PC-3 (cell line): ENCODE data around the gene PLK1. TPM values are rescaled to one million over a fixed set of nuclear protein-coding genes. Genes with fewer than 3 reads are reported as not detected.

Experiments
- ATAC-seq: fragments of 200-7000 bp; cut with Tn5 transposase; 2 replicates; pipeline ENCODE4 v1.9.1; 2020; ENCODE audit warnings: mild to moderate bottlenecking, moderate library complexity
- BruUV-seq: library from RNA; stranded (reverse); fragments of 400-500 nt; replicated peaks from 2 replicates; lab custom pipeline; 2021; lab: Mats Ljungman, UMichigan
- CTCF ChIA-PET: fragments of 300-600 bp; sonication (Branson Sonifier 250); formaldehyde crosslinking; loops from one replicate; lab custom pipeline; 2022; ENCODE audit warnings: antibody characterized with exemption; lab: Charles Lee
- POLR2A ChIA-PET: fragments of 300-600 bp; sonication (Branson Sonifier 250); formaldehyde crosslinking; loops from one replicate; lab custom pipeline; 2022; ENCODE audit warnings: antibody characterized with exemption; ENCODE audit not compliant: unreplicated experiment; lab: Charles Lee
- DNase-seq: peaks from one replicate; pipeline ENCODE4 v3.0.0-alpha.2; 2015
- H2AFZ ChIP-seq: fragments of 300-600 bp; sonication (generic); 2 replicates; pipeline ENCODE4 v1.6.0; 2016; ENCODE audit warnings: antibody characterized with exemption, low read length
- H3F3A ChIP-seq: fragments of 300-600 bp; sonication (generic); one replicate; pipeline ENCODE4 v1.6.0; 2017; ENCODE audit warnings: antibody characterized with exemption, low read length, control low read depth, mild to moderate bottlenecking; ENCODE audit not compliant: unreplicated experiment
- H3K27ac ChIP-seq: fragments of 300-600 bp; sonication (generic); 2 replicates; pipeline ENCODE4 v1.5.1; 2016; ENCODE audit warnings: mild to moderate bottlenecking, low read length
- H3K27me3 ChIP-seq: fragments of 300-600 bp; sonication (generic); 2 replicates; pipeline ENCODE4 v1.6.1; 2016; ENCODE audit warnings: low read length, mixed read lengths
- H3K36me3 ChIP-seq: fragments of 300-600 bp; sonication (generic); 2 replicates; pipeline ENCODE4 v1.6.1; 2016; ENCODE audit warnings: low read depth, mixed run types, low read length, mixed read lengths
- H3K4me1 ChIP-seq: fragments of 300-600 bp; sonication (generic); 2 replicates; pipeline ENCODE4 v1.5.1; 2016; ENCODE audit warnings: low read length; ENCODE audit not compliant: insufficient read depth
- H3K4me2 ChIP-seq: fragments of 300-600 bp; sonication (generic); 2 replicates; pipeline ENCODE4 v1.6.0; 2016; ENCODE audit warnings: low read length
- H3K4me3 ChIP-seq: fragments of 300-600 bp; sonication (generic); 2 replicates; pipeline ENCODE4 v1.5.1; 2016; ENCODE audit warnings: mild to moderate bottlenecking, low read length, mixed read lengths
- H3K79me2 ChIP-seq: fragments of 300-600 bp; sonication (generic); 2 replicates; pipeline ENCODE4 v1.6.1; 2017; ENCODE audit warnings: low read length, mixed read lengths
- H3K9ac ChIP-seq: fragments of 300-600 bp; sonication (generic); 2 replicates; pipeline ENCODE4 v1.6.0; 2016; ENCODE audit warnings: mild to moderate bottlenecking, low read length
- H3K9me2 ChIP-seq: fragments of 300-600 bp; sonication (generic); replicated peaks from 2 replicates; pipeline ENCODE4 v1.6.1; 2016; ENCODE audit warnings: mixed run types, low read length, mixed read lengths
- H3K9me3 ChIP-seq: fragments of 300-600 bp; sonication (generic); 2 replicates; pipeline ENCODE4 v1.6.1; 2016; ENCODE audit warnings: low read length, mixed read lengths
- H4K20me1 ChIP-seq: fragments of 300-600 bp; sonication (generic); 2 replicates; pipeline ENCODE4 v1.6.1; 2016; ENCODE audit warnings: low read length, mixed read lengths
- CTCF ChIP-seq: fragments of 300-600 bp; sonication (generic); conservative IDR thresholded peaks from 2 replicates; pipeline ENCODE4 v1.5.1; 2017; ENCODE audit warnings: antibody characterized with exemption, low read depth, mild to moderate bottlenecking, low read length
- EZH2 ChIP-seq: fragments of 300-600 bp; sonication (generic); IDR thresholded peaks from one replicate; pipeline ENCODE4 v1.6.1; 2017; ENCODE audit warnings: antibody characterized with exemption, mild to moderate bottlenecking, low read length; ENCODE audit not compliant: unreplicated experiment
- EZH2phosphoT487 ChIP-seq: fragments of 300-600 bp; sonication (generic); IDR thresholded peaks from 2 replicates; pipeline ENCODE4 v1.6.1; 2018; ENCODE audit warnings: mild to moderate bottlenecking, antibody characterized with exemption, low read length, borderline replicate concordance
- intact Hi-C: fragments of 100-400 bp; cut with micrococcal nuclease; formaldehyde crosslinking; loops from 2 replicates; pipeline ENCODE4 v1.9.0; 2023
- total RNA-seq: library from RNA; depleted of rRNA; stranded (reverse); fragments of >200 nt; gene quantifications from 2 replicates; pipeline ENCODE4 v1.2.3, GENCODE V29; 2014

PLK1 gene
- total RNA-seq, 1 experiment from 2014 or later: 58.6 TPM

DNA sequence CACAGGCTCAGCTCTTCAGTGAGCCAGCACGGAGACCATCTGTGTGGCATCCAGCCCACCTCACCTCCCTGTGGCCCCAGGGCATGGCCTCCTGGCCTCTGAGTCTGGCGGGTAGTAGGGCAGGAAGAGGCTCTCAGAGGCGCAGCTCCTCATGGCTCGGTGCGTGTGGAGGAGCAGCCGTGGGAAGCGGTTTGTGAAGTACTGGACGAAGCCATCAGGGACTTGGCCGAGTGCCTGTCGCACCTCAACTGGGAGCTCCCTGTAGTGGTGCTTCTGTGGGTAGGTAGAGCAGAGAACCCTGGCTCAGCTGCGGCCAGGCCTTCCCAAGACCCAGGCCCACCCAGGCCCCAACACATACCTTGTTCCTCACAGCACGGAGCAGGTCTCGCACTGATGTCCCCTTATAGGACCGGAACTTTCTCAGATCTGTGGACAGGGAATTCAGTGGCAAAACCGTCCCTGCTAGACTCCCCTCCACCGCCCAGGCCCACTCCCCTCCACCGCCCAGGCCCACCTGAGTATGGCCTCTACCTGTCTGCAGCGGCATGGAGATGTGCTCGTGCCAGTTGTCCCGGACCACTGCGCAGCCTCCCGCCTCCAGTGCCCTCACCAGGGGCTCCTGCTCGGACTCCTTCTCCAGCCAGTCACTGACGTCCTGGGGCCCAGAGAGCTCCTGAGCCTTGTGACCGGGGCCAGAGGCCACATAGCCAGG is 12.2 kb downstream of the PLK1 start:
- Histone ChIP-seq H3K27me3 (no peaks in the 10 kb centered on the region), H3K9me2 (no peaks in the 10 kb centered on the region), H3K27ac (no peak overlapping the region), H3K4me2 (no peak overlapping the region), H2AFZ (no peak overlapping the region), H3K9me3 (no peaks in the 10 kb centered on the region), H3K36me3 (peaks cover 26% of the 10 kb centered on the region), H3K4me1 (no peaks in the 10 kb centered on the region), H3K79me2 (0 out of 2 replicates have a peak, but pooled peaks cover 2% of the 10 kb centered on the region), H3F3A (no peaks in the 10 kb centered on the region), H3K4me3 (no peak overlapping the region), H3K9ac (no peak overlapping the region), H4K20me1 (no peaks in the 10 kb centered on the region)
- no peak; the same call in 1 of the 2 replicates for ATAC-seq
- POLR2A ChIA-PET: no interaction called here
- no peak for TF ChIP-seq EZH2
- no peak for TF ChIP-seq CTCF
- no peak for TF ChIP-seq EZH2phosphoT487
- CTCF ChIA-PET: no interaction called here
- intact Hi-C loops: no loop called here
- DNase-seq: no peak
- no TSS peak for BruUV-seq

DNA sequence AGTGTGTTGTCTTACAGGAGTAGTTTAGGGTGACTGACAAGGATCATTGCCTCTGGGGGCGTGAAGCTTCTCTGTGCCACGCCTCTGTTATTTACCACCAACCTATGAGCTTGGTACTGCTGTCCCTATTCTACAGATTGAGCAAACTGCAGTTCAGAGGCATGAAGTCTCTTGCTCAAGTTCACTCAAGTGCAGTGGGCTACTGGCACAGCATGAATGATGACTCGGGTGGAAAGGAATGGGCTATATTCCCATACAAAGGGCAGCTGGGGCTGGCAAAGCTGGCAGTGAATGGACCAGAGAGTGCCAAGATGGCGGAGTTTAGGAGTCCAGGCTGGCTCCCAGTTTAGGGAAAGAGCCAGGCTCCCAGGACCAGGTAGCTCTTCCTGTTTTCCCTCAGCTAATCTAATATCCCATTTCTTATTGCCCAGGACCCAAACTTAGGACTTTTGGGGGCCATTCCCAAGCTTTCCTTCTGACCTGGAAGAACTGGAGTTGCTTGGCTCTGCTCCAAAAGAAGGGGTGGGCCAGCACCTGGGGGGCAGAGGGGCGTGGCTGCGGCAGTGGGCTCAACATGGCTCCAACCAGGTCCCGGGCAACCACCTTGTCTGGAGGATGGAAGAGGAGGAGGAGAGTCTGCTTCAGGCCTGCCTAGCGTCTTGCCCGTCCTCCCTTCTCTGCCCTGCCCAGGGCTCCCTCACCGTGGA is 12.9 kb downstream of the PLK1 start:
- Histone ChIP-seq H4K20me1 (no peaks in the 10 kb centered on the region), H3F3A (no peaks in the 10 kb centered on the region), H3K79me2 (no peaks in the 10 kb centered on the region), H3K4me3 (no peak overlapping the region), H3K27me3 (no peaks in the 10 kb centered on the region), H2AFZ (no peak overlapping the region), H3K9me3 (no peaks in the 10 kb centered on the region), H3K4me2 (no peak overlapping the region), H3K9ac (no peak overlapping the region), H3K27ac (no peak overlapping the region), H3K36me3 (peaks cover 25% of the 10 kb centered on the region), H3K9me2 (no peaks in the 10 kb centered on the region), H3K4me1 (no peaks in the 10 kb centered on the region)
- ChIA-PET POLR2A (no interaction called here), CTCF (no interaction called here)
- BruUV-seq: no TSS peak
- TF ChIP-seq EZH2phosphoT487: no peak
- no peak for TF ChIP-seq EZH2
- TF ChIP-seq CTCF: no peak
- DNase-seq: peak; percentile 38
- ATAC-seq: peak; percentile 37; the same call in 1 of the 2 replicates
- intact Hi-C loops: no loop called here
